HG02588 (cell line): ENCODE results near the gene CSTPP1.

ENCODE experiments used
- ATAC-seq: cut with Tn5 transposase; IDR thresholded peaks from one replicate; pipeline ENCODE4 v1.9.1; 2021; ENCODE audit warnings: mild to moderate bottlenecking, moderate library complexity; ENCODE audit not compliant: unreplicated experiment

Gene CSTPP1

GRCh38 chr11:47125083-47125482 lies 188.5 kb downstream of the CSTPP1 start:
- ATAC-seq = no peak

GRCh38 chr11:47127213-47127612 lies 190.7 kb downstream of the CSTPP1 start:
- no peak for ATAC-seq

- ATAC-seq = no peak
Observed at GRCh38 chr11:47130543-47130942, 194.0 kb downstream of the CSTPP1 start.

GRCh38 chr11:47131136-47131535 lies 194.6 kb downstream of the CSTPP1 start:
- ATAC-seq = no peak

- no peak for ATAC-seq
Observed at GRCh38 chr11:47132490-47132889, 195.9 kb downstream of the CSTPP1 start.

- no peak for ATAC-seq
Observed at GRCh38 chr11:47132981-47133380, 196.4 kb downstream of the CSTPP1 start.

GRCh38 chr11:47136327-47136726 lies 199.8 kb downstream of the CSTPP1 start:
- ATAC-seq = no peak

GRCh38 chr11:47136921-47137320 lies 200.4 kb downstream of the CSTPP1 start:
- no peak for ATAC-seq

GRCh38 chr11:47137476-47137875 lies 200.9 kb downstream of the CSTPP1 start:
- no peak for ATAC-seq

GRCh38 chr11:47139878-47140277 lies 203.3 kb downstream of the CSTPP1 start:
- no peak for ATAC-seq

- no peak for ATAC-seq
Observed at GRCh38 chr11:47143322-47143721, 206.8 kb downstream of the CSTPP1 start.

GRCh38 chr11:47144541-47144940 lies 208.0 kb downstream of the CSTPP1 start:
- no peak for ATAC-seq

- no peak for ATAC-seq
Observed at GRCh38 chr11:47147250-47147649, 210.7 kb downstream of the CSTPP1 start.

- no peak for ATAC-seq
Observed at GRCh38 chr11:47147681-47148080, 211.1 kb downstream of the CSTPP1 start.

- no peak for ATAC-seq
Observed at GRCh38 chr11:47148270-47148669, 211.7 kb downstream of the CSTPP1 start.

GRCh38 chr11:47148903-47149531 lies 212.5 kb downstream of the CSTPP1 start:
- no peak for ATAC-seq

GRCh38 chr11:47149782-47150181 lies 213.2 kb downstream of the CSTPP1 start:
- no peak for ATAC-seq

GRCh38 chr11:47152126-47152952 lies 215.8 kb downstream of the CSTPP1 start:
- ATAC-seq = no peak

GRCh38 chr11:47152953-47153950 lies 216.7 kb downstream of the CSTPP1 start:
- peak; percentile 41 for ATAC-seq

- ATAC-seq = no peak
Observed at GRCh38 chr11:47154616-47155570, 218.3 kb downstream of the CSTPP1 start.
